SK-N-MC (cell line): Measurements from ENCODE around the gene PHLDA2.

Experiments
- EZH2 ChIP-seq: fragments of 200-600 bp; sonication (generic); IDR thresholded peaks from one replicate; pipeline ENCODE4 v1.6.1; 2017; ENCODE audit warnings: antibody characterized with exemption
- POLR2AphosphoS5 ChIP-seq: IDR thresholded peaks from 2 replicates; pipeline ENCODE4 v1.6.1; 2012; ENCODE audit warnings: mild to moderate bottlenecking, low read depth, low read length, borderline replicate concordance

DNA sequence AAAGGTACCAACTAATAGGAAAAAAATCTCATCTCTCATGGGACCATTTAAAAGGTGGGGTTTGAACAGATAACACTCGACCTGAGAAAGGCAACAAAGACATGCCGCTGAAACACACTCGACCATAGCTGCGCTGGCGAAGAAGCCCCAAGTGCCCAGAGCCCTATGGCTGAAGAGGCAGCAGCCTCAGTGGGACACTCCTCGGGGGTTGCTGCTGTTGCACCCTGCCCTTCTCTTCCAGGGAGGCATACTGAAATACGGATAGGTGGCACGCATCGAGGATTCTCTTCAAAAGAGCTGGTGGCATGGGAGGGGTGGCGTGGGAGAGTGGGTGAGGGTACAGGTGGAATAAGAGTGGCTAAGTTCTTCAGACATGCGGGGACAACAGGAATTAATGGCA lies 18.5 kb upstream of the PHLDA2 start:
- no peak for TF ChIP-seq EZH2
- no peak for TF ChIP-seq POLR2AphosphoS5
